T-helper 1 cell treated with Interleukin-12 subunit alpha and Interleukin-12 subunit beta and Interleukin-4 antibody, amounts not matched to agents 30 ng/mL and 1 ng/mL, for 36 hours (primary cell): Measurements from ENCODE around the gene GOSR1. TPM values are rescaled to one million over a fixed set of nuclear protein-coding genes. Genes with fewer than 3 reads are reported as not detected.
"Not testable (repeated sequence)": the region's sequence is repeated elsewhere in the genome, so short reads cannot be mapped to it uniquely, and the experiment has no call there.

Experiments used
- intact Hi-C: fragments of 100-400 bp; cut with micrococcal nuclease; formaldehyde crosslinking; loops from one replicate; pipeline ENCODE4 v1.15.1; 2024
- total RNA-seq: library from RNA; stranded (reverse); gene quantifications from 2 replicates; pipeline ENCODE4 v1.2.3, GENCODE V29; 2022

Gene GOSR1
- 59.2 and 59.3 TPM in 2 replicates for total RNA-seq

DNA sequence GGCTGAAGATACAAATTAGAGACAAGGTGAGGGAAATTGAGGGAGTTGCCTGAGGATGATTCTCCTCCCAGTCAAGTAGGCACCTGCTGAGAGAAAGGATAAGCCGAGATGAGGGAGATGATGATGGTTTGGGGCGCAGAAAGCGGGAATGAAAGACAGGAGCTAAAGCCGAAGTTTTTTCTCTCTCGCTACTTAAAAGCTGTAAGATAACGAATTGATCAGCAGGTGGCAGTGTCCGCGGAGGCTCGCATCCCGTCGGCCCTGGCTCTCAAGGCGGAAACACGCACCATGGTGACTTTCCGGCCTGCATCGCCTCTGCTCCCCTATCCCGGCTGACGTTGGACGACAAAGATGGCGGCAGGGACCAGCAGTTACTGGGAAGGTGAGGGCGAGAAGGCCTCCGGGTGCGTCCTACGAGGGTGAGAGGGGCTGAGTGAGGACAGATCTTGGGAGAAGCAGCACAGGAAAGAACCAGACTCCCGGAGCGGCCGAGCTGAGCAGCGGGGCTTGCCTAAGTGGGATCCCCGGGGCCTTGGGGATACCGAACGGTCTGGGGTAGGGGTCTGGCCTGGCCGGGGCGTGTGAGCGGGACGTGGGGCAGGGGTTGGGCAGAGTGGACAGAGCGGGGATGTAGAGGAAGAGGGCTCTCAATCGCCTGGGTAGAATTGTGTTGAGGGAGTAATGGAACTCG lies at the start of gene GOSR1:
Gene GOSR1 (plus strand): TSS at position 326 of the 691 bp plus-strand sequence. CDS start 26 bp downstream, at position 352.
- intact Hi-C loops: loop anchor here (1.0 to 10.0 kb wide), 12 partner anchors 99 to 1525 kb away; partner anchors contain the start of genes ATAD5, BLMH, CPD and CRLF3

DNA sequence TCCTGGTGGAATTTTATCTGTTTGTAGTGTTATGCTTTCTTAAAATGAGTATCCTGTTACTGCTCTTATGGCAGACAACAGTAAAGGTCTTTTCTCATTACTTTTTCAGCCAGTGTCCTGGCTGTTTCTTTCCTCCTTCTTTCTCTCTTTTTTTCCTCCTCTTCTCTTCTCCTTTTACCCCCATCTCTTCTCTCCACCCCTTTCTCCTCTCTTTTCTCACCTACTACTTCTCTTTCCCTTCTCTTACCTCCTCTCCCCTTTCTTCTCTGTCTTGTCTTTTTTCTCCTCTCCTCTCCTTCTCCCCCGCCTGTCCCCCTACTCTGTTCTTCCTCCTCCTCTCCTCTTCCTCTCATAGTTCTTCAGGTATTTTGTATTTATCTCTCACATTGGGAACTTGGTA lies 49.6 kb upstream of the GOSR1 start:
- intact Hi-C loops: no loop called here

DNA sequence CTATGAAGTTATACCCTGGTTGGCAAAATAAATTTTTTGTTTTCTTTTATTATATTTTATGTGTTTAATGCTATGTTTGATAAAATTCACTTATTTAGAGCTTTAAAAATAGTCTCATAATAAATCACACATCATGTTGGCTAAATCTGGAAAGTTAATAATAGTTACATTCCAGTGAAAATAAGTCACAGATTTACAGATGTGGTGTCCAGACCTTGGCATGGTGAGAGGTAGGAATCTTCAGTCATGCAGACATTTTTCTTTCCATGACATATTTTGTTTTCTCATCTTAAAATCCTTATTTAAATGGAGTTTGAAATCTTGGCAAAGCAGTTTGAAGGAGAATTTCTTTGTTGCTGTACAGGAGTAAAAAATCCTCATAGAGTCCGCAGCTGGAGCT lies 48.1 kb upstream of the GOSR1 start:
- intact Hi-C loops: no loop called here

DNA sequence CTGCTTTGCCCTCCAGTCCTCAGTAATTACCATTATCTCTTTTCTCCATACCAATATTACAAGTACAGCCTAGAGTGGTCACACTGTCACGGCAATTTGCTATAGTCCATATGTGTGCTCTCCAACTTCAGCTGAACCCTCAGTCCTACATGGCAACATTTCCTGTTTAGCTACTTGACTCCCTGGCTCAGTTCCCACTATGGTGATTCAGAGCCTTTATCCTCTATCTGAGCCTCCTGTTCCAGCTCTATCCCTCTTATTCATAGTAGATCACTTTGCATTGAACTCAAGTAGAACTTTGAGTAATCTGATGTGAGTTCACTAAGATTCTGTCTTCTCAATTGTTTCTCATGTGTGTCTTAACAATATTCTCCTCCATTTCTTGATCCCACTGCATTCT lies 43.7 kb upstream of the GOSR1 start:
- intact Hi-C loops: no loop called here

DNA sequence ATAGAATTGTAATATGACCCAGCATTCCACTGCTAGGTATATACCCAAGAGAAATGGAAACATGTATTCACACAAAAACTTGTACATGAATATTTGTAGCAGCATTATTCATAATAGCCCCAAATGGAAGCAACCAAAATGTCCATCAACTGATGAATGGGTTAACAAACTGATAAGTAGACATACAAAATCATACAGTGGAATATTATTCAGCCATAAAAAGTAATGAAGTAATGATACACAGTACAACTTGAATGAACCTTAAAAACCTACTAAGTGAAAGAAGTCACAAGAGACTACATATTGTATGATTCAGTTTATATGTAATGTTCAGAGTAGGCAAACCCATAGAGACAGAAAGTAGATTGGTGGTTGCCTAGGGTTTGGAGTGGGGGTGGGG lies 40.5 kb upstream of the GOSR1 start:
- intact Hi-C loops: no loop called here

DNA sequence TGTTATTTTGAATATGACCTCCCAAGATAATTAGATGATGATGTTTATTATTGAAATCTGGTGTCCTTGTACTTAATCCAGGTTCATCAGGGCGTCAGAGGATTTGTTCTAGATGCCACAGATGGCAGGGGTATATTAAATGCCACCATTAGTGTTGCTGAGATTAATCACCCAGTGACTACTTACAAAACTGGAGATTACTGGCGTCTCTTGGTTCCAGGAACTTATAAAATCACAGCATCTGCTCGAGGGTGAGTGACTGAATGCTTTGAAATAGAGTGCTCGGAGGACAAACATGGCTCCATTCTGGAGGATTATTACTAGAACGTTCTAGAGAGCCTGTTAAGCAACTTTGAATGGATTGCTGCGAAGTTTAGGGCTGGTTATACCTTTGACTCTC lies 33.5 kb upstream of the GOSR1 start:
- intact Hi-C loops: no loop called here

DNA sequence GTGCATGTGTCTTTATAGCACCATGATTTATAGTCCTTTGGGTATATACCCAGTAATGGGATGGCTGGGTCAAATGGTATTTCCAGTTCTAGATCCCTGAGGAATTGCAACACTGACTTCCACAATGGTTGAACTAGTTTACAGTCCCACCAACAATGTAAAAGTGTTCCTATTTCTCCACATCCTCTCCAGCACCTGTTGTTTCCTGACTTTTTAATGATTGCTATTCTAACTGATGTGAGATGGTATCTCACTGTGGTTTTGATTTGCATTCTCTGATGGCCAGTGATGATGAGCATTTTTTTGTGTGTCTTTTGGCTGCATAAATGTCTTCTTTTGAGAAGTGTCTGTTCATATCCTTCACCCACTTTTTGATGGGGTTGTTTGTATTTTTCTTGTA lies 30.6 kb upstream of the GOSR1 start:
- intact Hi-C loops: not testable (repeated sequence)

DNA sequence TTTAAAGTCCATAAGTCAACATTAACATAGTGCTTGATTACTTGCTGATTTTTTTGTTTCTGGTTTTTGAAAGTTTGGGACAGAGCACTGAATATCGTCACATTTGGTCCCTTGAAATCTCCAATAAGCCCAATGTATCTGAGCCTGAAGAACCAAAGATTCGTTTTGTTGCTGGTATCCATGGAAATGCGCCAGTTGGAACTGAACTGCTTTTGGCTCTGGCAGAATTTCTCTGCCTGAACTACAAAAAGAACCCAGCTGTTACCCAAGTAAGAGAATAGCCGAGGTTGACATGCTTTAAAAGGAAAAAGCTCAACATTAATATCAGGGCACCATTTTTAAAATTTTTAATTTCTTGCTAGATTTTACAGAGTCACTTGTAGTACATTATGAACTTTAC lies 27.7 kb upstream of the GOSR1 start:
- intact Hi-C loops: no loop called here

DNA sequence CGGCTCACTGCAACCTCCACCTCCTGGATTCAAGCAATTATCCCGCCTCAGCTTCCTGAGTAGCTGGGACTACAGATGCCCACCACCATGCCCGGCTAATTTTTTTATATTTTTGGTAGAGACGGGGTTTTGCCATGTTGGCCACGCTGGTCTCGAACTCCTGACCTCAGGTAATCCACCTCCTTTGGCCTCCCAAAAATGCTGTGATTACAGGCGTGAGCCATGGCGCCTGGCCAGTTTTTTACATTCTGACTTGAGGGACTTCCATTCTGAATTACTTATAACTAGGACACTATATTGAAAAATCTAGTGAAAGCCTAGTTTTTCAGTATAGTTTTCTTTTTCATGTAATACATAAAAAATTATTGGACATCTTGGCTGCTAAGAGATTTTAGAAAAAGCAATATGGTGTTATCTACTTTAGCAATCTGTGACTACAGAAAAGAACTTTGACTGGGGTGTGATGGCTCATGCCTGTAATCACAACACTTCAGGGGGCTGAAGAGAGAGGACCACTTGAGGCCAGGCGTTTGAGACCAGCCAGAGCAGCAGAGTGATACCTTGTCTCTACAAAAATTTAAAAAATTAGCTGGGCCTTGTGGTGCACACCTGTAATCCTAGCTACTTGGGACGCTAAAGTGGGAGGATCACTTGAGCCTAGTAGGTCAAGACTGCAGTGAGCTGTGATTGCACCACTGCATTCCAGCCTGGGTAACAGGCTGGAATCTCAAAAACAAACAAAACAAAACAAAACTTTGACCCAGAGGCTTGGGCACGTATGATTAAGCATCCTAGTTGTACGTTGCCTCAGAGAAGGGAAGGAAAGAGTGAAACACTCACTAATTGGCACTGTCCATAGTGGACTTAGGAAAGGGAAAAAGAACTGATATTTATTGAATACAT lies 26.8 kb upstream of the GOSR1 start:
- intact Hi-C loops: no loop called here

DNA sequence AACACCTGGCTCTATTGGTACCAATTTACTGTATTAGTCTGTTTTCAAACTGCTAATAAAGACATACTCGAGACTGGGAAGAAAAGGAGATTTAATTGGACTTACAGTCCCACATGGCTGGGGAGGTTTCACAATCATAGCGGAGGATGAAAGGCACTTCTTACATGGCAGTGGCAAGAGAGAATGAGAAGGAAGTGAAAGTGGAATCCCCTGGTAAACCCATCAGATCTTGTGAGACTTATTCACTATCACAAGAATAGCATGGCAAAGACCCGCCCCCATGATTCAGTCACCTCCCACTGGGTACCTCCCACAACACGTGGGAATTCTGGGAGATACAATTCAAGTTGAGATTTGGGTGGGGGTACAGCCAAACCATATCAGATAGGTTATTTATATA lies 22.6 kb upstream of the GOSR1 start:
- intact Hi-C loops: no loop called here

DNA sequence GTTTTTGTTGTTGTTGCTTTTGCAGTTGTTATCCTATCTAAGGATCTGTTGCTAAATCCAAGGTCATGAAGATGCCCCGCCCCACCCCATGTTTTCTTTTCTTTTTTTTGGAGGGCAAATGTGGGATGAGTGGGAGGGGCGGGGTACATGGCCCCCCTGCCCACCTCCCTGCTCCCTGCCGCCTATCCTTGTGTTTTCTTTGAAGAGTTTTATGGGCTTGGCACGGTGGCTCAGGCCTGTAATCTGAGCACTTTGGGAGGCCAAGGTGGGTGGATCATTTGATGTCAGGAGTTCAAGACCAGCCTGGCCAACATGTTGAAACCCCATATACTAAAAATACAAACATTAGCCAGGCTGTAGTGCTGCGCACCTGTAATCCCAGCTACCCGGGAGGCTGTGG lies 18.8 kb upstream of the GOSR1 start:
- intact Hi-C loops: no loop called here

DNA sequence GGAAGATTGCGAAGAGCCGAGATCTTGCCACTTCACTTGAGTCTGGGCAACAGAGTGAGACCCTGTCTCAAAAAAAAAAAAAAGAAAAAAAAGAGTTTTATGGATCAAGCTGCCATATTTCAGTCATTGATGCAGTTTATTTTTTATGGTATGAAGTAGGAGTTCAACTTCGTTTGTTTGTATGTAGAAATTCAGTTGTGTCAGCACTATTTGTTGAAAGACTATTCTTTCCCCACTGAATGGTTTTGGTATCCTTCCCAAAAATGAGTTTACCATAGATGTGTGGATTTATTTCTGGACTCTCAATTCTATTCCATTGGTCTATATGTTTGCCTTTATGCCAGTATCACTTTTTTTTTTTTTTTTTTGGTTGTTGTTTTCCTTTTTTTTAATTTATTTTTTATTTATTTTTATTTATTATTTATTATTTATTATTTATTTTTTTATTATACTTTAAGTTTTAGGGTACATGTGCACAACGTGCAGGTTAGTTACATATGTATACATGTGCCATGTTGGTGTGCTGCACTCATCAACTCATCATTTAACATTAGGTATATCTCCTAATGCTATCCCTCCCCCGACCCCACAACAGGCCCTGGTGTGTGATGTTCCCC lies 18.3 kb upstream of the GOSR1 start:
- intact Hi-C loops: not testable (repeated sequence)

DNA sequence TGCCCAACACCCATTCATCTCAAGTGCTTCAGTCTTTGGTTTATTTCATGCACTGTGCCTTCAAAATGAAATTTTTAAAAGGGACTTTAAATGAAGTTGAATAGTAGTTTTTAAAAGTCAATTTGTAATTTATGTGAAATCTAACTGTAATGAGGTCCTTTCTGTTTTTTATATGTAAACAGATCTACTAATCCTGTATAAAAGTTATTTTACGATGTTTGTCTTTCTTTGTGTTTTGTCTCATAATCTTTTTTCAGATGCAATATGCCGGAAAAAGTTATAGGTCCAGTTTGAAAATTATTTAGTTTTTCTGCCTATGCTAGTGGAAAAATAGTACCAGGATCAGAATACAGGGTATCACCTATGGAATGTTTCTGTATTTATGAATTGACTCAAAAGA lies 8.7 kb upstream of the GOSR1 start:
- intact Hi-C loops: no loop called here

DNA sequence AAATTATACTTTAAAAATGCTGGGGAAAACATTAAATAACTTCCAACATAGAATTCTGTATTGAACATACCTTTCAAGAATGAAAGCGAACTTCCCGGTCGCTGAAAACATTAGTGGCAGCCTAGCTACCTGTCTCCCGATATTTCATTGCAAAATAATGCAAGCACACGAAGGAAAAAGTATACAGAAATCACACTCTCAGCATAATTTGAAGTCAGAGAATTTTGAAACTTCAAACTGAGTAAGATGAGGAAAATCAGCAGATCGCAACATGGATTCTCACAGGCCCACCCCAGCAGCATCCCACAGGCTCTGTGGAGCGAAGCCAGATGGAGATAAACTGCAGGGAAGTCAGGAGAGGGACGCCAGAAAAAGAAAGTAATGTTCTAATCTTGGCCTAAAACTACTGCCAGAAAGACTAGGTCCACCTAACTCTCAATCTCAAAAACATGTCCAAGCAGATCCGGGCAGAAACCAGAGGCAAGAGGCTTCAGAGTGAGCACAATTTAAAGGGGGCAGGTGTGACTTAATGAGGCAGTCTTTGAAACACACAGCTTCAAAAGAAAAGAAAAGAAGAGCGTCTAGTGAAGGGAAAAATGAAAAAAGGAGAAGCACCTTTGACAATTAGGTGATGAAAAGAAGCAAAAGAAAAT lies 4.8 kb upstream of the GOSR1 start:
- intact Hi-C loops: loop anchor here (10.0 kb wide), 1 partner anchor 548 kb away; no protein-coding TSS in a partner anchor

DNA sequence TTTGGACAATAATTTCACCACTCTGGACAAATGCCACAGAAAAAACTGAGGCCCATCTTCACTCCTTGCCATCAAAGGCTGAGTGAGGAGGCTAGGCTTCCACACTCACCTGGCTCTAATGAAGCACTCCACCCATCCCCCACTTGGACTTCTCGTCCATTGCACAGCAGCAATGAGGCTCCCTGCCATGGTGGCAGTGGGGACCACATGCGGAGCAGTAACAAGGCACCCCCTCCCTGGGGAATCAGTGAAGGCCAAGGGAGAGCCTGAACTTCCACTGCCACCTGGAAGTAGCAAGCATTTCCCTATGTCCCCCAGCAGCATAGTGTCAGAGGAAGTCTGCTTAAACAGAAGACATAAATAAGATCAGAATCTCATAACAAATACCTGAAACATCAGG lies 2.0 kb upstream of the GOSR1 start:
- intact Hi-C loops: loop anchor here (5.0 to 10.0 kb wide), 5 partner anchors 127 to 1328 kb away; partner anchors contain the start of genes CRLF3 and NSRP1

DNA sequence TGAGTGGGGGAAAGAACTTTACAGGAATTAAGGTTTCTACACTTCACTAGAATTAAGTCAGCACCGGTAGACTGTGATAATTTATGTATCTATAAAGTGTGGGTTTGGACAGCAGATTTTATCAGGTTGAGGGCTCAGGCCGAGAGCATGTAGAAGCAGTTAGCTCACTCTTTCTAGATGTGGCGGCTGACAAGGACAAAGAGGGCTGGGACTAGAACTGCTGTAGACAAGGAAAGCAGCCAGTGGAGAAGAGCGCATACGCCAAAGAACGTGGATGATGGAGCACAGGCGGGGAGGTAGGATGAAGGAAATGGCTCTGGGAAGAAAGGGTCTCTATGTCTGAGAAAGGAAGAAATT lies 504 bp upstream of the GOSR1 start:
- intact Hi-C loops: loop anchor here (1.0 to 10.0 kb wide), 13 partner anchors 98 to 1524 kb away; partner anchors contain the start of genes ATAD5, BLMH, CPD and CRLF3

DNA sequence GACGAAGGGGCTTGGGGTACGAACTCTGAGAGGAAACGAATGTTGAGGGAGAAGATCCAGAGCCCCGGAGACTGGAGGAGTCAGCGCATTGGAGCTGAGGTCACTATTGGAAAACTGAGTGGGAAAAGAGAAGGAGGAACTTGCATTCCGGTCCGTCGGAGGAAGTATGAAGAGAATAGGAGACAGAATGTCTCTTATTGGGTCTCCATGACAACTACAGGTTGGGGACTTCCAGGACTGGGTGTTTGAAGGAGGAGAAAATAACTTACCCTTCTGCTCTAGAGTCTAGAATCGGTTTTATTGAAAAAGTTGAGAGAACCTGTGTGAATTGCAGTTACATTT lies 537 bp downstream of the GOSR1 start:
- intact Hi-C loops: loop anchor here (1.0 to 10.0 kb wide), 12 partner anchors 99 to 1525 kb away; partner anchors contain the start of genes ATAD5, BLMH, CPD and CRLF3

DNA sequence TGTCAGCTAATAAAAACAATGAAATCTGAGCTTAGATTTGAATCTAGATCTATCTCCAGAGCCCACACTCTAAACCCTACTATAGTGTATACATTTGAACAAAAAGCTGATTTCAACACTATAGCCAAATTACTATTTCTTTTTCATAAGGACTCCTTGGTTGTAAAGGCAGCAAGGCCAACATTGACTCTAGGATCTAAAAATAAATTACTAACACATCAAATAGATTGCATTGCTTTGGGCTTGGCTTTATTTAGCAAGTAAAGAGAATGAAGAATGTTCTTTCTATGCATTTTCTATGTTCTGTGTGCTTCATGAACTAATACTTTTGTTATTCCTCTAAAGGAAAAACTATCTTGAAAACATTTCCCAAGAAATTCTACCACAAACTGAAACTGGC lies 5.3 kb downstream of the GOSR1 start:
- intact Hi-C loops: no loop called here

DNA sequence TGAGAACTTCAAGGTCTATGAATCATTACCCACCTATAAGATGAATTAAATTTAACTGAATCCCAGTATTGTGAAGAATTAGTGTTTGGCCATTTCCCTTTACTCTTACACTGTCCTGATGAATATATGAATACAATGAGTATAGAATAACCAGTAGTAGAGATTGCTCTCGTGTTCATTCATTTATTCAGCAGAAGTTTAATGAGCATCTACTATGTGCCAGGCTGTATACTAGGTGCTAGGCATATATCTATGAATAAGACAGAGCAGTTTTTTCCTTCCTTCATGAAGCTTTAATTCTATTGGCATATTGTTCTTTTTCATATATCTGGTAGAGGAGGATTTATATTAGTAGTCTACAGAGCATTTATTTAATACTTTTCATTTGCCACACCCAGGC lies 6.0 kb downstream of the GOSR1 start:
- intact Hi-C loops: no loop called here

DNA sequence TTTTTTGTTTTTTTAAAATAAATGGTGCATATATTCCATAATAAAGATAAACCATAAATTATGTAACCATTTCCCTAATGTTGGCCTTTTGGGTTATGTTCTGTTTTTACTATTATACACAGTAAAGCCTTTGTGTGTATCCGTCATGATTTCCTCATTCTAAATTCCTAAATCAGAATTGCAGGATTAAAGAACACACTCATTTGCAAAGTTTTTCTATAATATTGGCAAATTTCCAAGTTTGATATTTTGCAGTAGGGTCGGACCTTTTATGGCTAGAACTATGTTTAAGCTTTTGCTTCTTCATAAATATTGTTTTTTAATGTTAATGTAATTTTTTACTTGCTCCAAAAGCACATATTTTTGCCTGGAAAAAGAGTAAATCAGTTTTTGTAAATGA lies 16.6 kb downstream of the GOSR1 start:
- intact Hi-C loops: no loop called here

DNA sequence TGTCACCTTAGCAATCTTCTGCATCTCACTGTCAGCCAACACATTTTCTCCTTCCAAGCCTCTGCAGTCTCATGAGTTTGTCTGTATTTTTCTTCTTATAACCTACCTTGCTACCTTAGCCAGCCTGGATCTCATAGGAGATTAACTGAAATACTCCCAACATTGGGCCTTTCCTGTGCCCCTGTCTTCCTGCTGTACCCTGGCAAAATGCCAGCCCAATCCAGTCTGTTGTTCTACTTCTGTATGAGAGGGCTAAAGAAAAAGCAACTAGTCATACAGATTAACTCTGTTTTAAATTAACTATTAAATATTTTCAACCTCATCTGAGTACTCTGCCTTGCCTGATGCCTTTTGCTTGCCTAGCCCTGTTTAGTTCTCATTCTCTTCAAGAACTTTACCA lies 18.4 kb downstream of the GOSR1 start:
- intact Hi-C loops: no loop called here
